Astrocyte (in vitro differentiated cells and primary cell): Measurements from ENCODE around the gene HOXA6.

Experiments
- EZH2 ChIP-seq: IDR thresholded peaks from 2 replicates; pipeline ENCODE4 v1.6.1; 2012; ENCODE audit warnings: mild to moderate bottlenecking, low read length, inconsistent platforms; ENCODE audit not compliant: insufficient read depth
- TF ChIP-seq, protein P1 (sequence below): IDR thresholded peaks from 2 replicates; pipeline ENCODE4 v1.5.1; 2011; ENCODE audit warnings: low read depth, mild to moderate bottlenecking, inconsistent platforms, low read length, moderate library complexity; ENCODE audit not compliant: insufficient read depth

DNA sequence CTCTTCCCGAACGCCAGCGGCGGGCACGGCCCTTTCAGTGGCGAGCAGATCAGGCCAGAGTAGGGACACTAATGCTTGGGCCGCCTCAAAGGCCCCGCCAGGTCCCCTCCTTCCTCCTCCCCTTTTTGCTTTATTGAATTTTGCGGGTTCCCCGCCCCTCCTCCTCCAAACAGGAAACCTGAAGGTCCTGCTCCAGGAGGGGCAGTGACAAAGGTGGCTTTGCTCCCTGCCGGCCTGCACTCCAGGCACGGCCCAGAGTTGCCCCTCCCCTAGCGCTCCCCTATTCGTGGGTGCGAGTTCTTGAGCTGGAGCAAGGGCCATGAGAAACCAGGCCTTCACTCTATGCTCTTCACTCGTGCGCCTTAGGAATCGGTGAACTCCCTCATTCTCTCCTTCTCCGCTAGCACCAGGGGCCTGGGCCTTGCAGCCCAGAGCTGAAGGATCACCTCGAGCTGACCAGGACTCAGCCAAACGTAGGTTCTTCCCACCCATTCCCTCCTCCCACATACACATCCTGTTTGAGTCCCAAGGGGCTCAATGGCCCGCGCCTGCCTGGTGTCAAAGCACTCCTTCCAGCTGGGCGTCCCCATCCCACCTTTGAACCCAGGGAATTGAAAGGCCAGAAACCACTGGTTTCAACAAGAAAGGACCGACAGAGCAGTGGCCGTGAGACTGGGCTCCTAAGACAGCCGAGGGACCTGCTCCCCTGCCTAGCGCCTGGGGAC lies 619 bp upstream of the HOXA6 start:
- TF ChIP-seq, protein P1, sequence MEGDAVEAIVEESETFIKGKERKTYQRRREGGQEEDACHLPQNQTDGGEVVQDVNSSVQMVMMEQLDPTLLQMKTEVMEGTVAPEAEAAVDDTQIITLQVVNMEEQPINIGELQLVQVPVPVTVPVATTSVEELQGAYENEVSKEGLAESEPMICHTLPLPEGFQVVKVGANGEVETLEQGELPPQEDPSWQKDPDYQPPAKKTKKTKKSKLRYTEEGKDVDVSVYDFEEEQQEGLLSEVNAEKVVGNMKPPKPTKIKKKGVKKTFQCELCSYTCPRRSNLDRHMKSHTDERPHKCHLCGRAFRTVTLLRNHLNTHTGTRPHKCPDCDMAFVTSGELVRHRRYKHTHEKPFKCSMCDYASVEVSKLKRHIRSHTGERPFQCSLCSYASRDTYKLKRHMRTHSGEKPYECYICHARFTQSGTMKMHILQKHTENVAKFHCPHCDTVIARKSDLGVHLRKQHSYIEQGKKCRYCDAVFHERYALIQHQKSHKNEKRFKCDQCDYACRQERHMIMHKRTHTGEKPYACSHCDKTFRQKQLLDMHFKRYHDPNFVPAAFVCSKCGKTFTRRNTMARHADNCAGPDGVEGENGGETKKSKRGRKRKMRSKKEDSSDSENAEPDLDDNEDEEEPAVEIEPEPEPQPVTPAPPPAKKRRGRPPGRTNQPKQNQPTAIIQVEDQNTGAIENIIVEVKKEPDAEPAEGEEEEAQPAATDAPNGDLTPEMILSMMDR: no peak
- peak; percentile 62 for TF ChIP-seq EZH2
